ENCODE results near the gene DCP2. TPM values are rescaled to one million over a fixed set of nuclear protein-coding genes. Genes with fewer than 3 reads are reported as not detected.

DCP2 gene
- total RNA-seq, 1 experiment from 2014 or later: 31.8 TPM

DNA sequence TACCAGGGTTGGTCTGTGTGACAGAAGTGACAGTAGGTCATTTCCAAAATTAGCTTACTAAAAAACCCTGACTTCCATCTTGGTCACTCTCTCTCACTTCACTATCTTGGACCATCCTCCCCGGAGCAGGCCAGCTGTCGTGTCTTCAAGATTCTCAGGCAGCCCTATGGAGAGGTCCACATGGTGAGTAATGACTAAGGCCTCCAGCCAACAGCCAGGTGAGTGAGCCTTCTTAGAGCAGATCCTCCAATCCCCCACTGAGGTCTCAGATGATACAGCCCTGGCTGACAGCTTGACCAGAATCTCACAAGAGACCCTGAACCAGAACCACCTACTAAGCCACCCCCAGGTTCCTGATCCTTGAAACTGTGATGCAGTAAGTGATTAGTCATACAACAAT lies 92.0 kb downstream of the DCP2 start:
- DNase-seq (ENCODE audit: low read depth): no peak

Other genes with a start within 250 kb of the DCP2 start
- 24.2 and 31.8 TPM in 2 replicates for gene APC, start 238.9 kb upstream of the DCP2 start, total RNA-seq (2014; rRNA removed; shearing (Covaris generic))
- gene SRP19, start 115.5 kb upstream of the DCP2 start, total RNA-seq (2014; rRNA removed; shearing (Covaris generic)): 141 and 185 TPM in 2 replicates
- gene REEP5, start 54.6 kb upstream of the DCP2 start, total RNA-seq (2014; rRNA removed; shearing (Covaris generic)): 26.9 and 27.0 TPM in 2 replicates